ENCODE data around the gene SBF2.

Gene SBF2

GRCh38 chr11:9895006-9895405, 399.0 kb downstream of the SBF2 start:
- H3K4me3 ChIP-seq (replicated peaks in 1 of 2; ENCODE audit: low read depth in 2 of 2, low read length in 2 of 2), result no peak overlapping the region
- DNase-seq (ENCODE audit: low read depth in 2 of 2), result peak; percentile 11 to 57
- TF ChIP-seq CTCF (IDR thresholded peaks at IDR 0.05; ENCODE audit: low read depth, low read length), result no peak

DNA sequence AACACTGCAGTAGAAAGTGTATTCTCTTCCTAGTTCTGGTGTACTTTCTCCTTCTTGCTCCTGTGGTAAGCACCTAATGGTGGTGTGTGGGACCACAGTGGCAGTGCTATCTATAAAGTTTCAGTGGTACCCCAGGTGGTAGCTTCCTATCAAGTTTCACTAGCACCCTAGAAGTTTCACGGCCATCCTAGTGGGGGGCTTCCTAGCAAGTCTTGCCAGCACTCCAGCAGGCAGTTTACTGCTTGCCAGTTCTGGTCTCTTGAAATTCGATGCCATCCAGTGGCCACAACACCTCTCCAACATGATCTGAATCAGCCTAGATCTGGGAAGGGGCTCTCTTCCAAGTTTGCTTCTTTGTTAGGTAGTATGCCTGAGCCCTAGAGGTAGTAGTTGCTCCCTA, 400.5 kb downstream of the SBF2 start:
- no peak for DNase-seq (ENCODE audit: low read depth in 2 of 2)
- no peak overlapping the region for H3K4me3 ChIP-seq (replicated peaks in 1 of 2; ENCODE audit: low read depth in 2 of 2, low read length in 2 of 2)
- TF ChIP-seq CTCF (IDR thresholded peaks at IDR 0.05; ENCODE audit: low read depth, low read length), result no peak

GRCh38 chr11:9888938-9889337, 405.1 kb downstream of the SBF2 start:
- no peak for DNase-seq (ENCODE audit: low read depth in 2 of 2)
- no peak for TF ChIP-seq CTCF (IDR thresholded peaks at IDR 0.05; ENCODE audit: low read depth, low read length)
- H3K4me3 ChIP-seq (replicated peaks in 1 of 2; ENCODE audit: low read depth in 2 of 2, low read length in 2 of 2), result no peak overlapping the region

- peak in 1 of 2 donors; percentile 26 for DNase-seq (ENCODE audit: low read depth in 2 of 2)
- TF ChIP-seq CTCF (IDR thresholded peaks at IDR 0.05; ENCODE audit: low read depth, low read length), result no peak
- no peak overlapping the region for H3K4me3 ChIP-seq (replicated peaks in 1 of 2; ENCODE audit: low read depth in 2 of 2, low read length in 2 of 2)
Measured at GRCh38 chr11:9887472-9887871, 406.5 kb downstream of the SBF2 start.

GRCh38 chr11:9886595-9886994, 407.4 kb downstream of the SBF2 start:
- no peak for DNase-seq (ENCODE audit: low read depth in 2 of 2)
- no peak overlapping the region for H3K4me3 ChIP-seq (replicated peaks in 1 of 2; ENCODE audit: low read depth in 2 of 2, low read length in 2 of 2)
- TF ChIP-seq CTCF (IDR thresholded peaks at IDR 0.05; ENCODE audit: low read depth, low read length), result no peak

- no peak for TF ChIP-seq CTCF (IDR thresholded peaks at IDR 0.05; ENCODE audit: low read depth, low read length)
- H3K4me3 ChIP-seq (replicated peaks in 1 of 2; ENCODE audit: low read depth in 2 of 2, low read length in 2 of 2), result no peak overlapping the region
Measured at GRCh38 chr11:9884601-9885000, 409.4 kb downstream of the SBF2 start.

GRCh38 chr11:9880657-9881056, 413.4 kb downstream of the SBF2 start:
- no peak for TF ChIP-seq CTCF (IDR thresholded peaks at IDR 0.05; ENCODE audit: low read depth, low read length)
- no peak overlapping the region for H3K4me3 ChIP-seq (replicated peaks in 1 of 2; ENCODE audit: low read depth in 2 of 2, low read length in 2 of 2)
- no peak for DNase-seq (ENCODE audit: low read depth in 2 of 2)

More at GRCh38 chr11:9884601-9885000, 409.4 kb downstream of the SBF2 start:
- DNase-seq (ENCODE audit: low read depth in 2 of 2), result no peak

All from cardiac fibroblast (primary cell).